ENCODE measurements around the gene SBK3. TPM values are rescaled to one million over a fixed set of nuclear protein-coding genes. Genes with fewer than 3 reads are reported as not detected.
A peak's percentile ranks its signal among the peaks of the same experiment; 100 is the strongest.

SBK3 gene
- polyA plus RNA-seq, 1 experiment: not detected

DNA sequence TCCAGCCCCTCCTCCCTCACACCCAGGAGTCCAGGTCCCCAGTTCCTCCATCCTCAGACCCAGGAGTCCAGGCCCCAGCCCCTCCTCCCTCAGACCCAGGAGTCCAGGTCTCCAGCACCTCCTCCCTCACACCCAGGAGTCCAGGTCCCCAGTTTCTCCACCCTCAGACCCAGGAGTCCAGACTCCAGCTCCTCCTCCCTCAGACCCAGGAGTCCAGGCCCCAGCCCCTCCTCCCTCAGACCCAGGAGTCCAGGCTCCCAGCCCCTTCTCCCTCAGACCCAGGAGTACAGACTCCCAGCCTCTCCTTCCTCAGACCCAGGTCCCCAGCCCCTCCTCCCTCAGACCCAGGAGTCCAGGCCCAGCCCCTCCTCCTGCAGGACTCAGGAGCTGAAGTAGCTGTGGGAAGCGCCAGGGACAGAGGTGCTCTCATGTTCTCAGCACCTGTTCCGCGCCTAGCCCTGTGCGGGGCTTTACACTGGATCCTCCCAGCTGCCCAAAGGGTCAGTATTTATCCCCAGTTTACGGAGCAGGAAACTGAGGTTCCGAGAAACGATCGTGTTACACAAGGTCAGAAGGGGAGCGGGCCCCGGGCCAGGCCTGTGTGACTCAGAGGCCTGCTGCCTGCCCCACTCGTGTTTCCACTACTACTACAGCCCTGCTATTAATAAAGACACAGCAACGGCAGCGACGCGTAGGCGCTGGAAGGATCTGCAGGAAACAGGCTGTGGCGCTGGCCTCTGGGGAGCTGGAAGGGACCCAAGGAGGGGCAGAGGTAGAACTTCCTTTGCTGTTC lies 1.7 kb upstream of the SBK3 start:
- H3K27ac ChIP-seq (ENCODE audit: low read depth, low read length): peak overlapping the region; percentile 80
- DNase-seq (ENCODE audit: low read depth, low spot score): peak; percentile 43
- ChIA-PET CTCF (interaction anchor here (0.5 to 2.3 kb wide), 4 partner anchors 31 to 239 kb away, joined by 3 to 8 read pairs (median 4); no protein-coding TSS in a partner anchor), POLR2A (interaction anchor here (0.5 to 1.5 kb wide), 6 partner anchors 12 to 77 kb away, joined by 3 to 9 read pairs (median 4); partner anchors contain the start of gene ZNF784)
- TF ChIP-seq, protein P1, sequence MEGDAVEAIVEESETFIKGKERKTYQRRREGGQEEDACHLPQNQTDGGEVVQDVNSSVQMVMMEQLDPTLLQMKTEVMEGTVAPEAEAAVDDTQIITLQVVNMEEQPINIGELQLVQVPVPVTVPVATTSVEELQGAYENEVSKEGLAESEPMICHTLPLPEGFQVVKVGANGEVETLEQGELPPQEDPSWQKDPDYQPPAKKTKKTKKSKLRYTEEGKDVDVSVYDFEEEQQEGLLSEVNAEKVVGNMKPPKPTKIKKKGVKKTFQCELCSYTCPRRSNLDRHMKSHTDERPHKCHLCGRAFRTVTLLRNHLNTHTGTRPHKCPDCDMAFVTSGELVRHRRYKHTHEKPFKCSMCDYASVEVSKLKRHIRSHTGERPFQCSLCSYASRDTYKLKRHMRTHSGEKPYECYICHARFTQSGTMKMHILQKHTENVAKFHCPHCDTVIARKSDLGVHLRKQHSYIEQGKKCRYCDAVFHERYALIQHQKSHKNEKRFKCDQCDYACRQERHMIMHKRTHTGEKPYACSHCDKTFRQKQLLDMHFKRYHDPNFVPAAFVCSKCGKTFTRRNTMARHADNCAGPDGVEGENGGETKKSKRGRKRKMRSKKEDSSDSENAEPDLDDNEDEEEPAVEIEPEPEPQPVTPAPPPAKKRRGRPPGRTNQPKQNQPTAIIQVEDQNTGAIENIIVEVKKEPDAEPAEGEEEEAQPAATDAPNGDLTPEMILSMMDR (IDR thresholded peaks at IDR 0.05; ENCODE audit: low read depth, low read length): no peak
- H3K4me3 ChIP-seq (ENCODE audit: low read depth, low read length): no peak overlapping the region
- peaks cover 9% of the 10 kb centered on the region for H3K9me3 ChIP-seq (ENCODE audit: control insufficient read depth, insufficient read depth, low read length)
- H3K27me3 ChIP-seq (ENCODE audit: control insufficient read depth, insufficient read depth, low read length): no peaks in the 10 kb centered on the region

- TF ChIP-seq, protein P1 (IDR thresholded peaks at IDR 0.05; ENCODE audit: low read depth, low read length): no peak
- Histone ChIP-seq H3K9me3 (ENCODE audit: control insufficient read depth, insufficient read depth, low read length) (peaks cover 11% of the 10 kb centered on the region), H3K27ac (ENCODE audit: low read depth, low read length) (no peak overlapping the region), H3K4me3 (ENCODE audit: low read depth, low read length) (no peak overlapping the region), H3K27me3 (ENCODE audit: control insufficient read depth, insufficient read depth, low read length) (no peaks in the 10 kb centered on the region)
- ChIA-PET CTCF (interaction anchor here (1.2 kb wide), 1 partner anchor 87 kb away, joined by 3 read pairs; no protein-coding TSS in a partner anchor), POLR2A (no interaction called here)
- DNase-seq (ENCODE audit: low read depth, low spot score): no peak
These were observed 668 bp upstream of the SBK3 start for GRCh38 chr19:55546011-55546410.

GRCh38 chr19:55544776-55545439 lies 435 bp downstream of the SBK3 start:
- H3K27ac ChIP-seq (ENCODE audit: low read depth, low read length): no peak overlapping the region
- H3K27me3 ChIP-seq (ENCODE audit: control insufficient read depth, insufficient read depth, low read length): no peaks in the 10 kb centered on the region
- H3K4me3 ChIP-seq (ENCODE audit: low read depth, low read length): no peak overlapping the region
- POLR2A ChIA-PET: interaction anchor here (0.5 kb wide), 1 partner anchor 11 kb away, joined by 3 read pairs; no protein-coding TSS in a partner anchor
- CTCF ChIA-PET: no interaction called here
- H3K9me3 ChIP-seq (ENCODE audit: control insufficient read depth, insufficient read depth, low read length): peaks cover 12% of the 10 kb centered on the region
- no peak for DNase-seq (ENCODE audit: low read depth, low spot score)
- TF ChIP-seq, protein P1 (IDR thresholded peaks at IDR 0.05; ENCODE audit: low read depth, low read length): no peak

DNA sequence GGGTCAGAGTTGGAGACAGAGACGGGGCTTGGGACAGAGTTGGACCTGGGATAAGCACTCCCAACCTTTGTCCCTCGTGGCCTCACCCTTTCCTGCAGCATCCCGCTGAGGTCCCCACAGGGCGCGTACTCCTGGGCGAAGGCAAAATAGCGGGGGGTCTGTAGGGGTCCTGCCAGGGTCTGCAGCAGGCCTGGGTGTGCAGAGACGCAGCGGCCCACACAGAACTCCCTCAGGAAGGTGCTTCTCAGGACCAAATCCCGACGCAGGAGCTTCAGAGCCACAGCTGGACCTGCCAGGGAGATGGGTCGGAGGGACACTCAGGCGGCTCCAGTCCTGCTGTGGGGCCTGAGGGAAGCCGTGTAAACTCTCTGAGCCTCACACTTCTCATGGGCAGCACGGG lies 1.3 kb downstream of the SBK3 start:
- CTCF ChIA-PET: no interaction called here
- DNase-seq (ENCODE audit: low read depth, low spot score): no peak
- Histone ChIP-seq H3K9me3 (ENCODE audit: control insufficient read depth, insufficient read depth, low read length) (peaks cover 12% of the 10 kb centered on the region), H3K4me3 (ENCODE audit: low read depth, low read length) (no peak overlapping the region), H3K27ac (ENCODE audit: low read depth, low read length) (no peak overlapping the region), H3K27me3 (ENCODE audit: control insufficient read depth, insufficient read depth, low read length) (no peaks in the 10 kb centered on the region)
- TF ChIP-seq, protein P1 (IDR thresholded peaks at IDR 0.05; ENCODE audit: low read depth, low read length): no peak
- POLR2A ChIA-PET: interaction anchor here (0.5 to 0.6 kb wide), 2 partner anchors 11 kb away, joined by 3 to 5 read pairs; no protein-coding TSS in a partner anchor

- Histone ChIP-seq H3K27me3 (ENCODE audit: control insufficient read depth, insufficient read depth, low read length) (no peaks in the 10 kb centered on the region), H3K9me3 (ENCODE audit: control insufficient read depth, insufficient read depth, low read length) (peaks cover 12% of the 10 kb centered on the region), H3K4me3 (ENCODE audit: low read depth, low read length) (no peak overlapping the region), H3K27ac (ENCODE audit: low read depth, low read length) (no peak overlapping the region)
- no peak for DNase-seq (ENCODE audit: low read depth, low spot score)
- CTCF ChIA-PET: no interaction called here
- POLR2A ChIA-PET: interaction anchor here (0.6 kb wide), 1 partner anchor 11 kb away, joined by 5 read pairs; no protein-coding TSS in a partner anchor
- TF ChIP-seq, protein P1 (IDR thresholded peaks at IDR 0.05; ENCODE audit: low read depth, low read length): no peak
These were observed 1.8 kb downstream of the SBK3 start for GRCh38 chr19:55543567-55543966.

Measured in AG04450 (cell line).